Stimulated activated CD4-positive, alpha-beta T cell treated with anti-CD3 and anti-CD28 coated beads, Interleukin-1b, Interleukin-23, amount 100 ng/mL, for 48 hours (primary cell): ENCODE results near the gene ELOVL5.
"Not testable (repeated sequence)": the region's sequence is repeated elsewhere in the genome, so short reads cannot be mapped to it uniquely, and the experiment has no call there.

Source experiments
- DNase-seq: peaks from one replicate; pipeline ENCODE4 v3.0.0-alpha.2; 2020

The ELOVL5 gene

GRCh38 chr6:53327017-53327395, 21.7 kb downstream of the ELOVL5 start:
- DNase-seq = no peak

GRCh38 chr6:53326372-53327016, 22.3 kb downstream of the ELOVL5 start:
- peak; percentile 43 for DNase-seq

- DNase-seq = no peak
Measured at GRCh38 chr6:53325785-53326184, 23.0 kb downstream of the ELOVL5 start.

- no peak for DNase-seq
Measured at GRCh38 chr6:53322188-53323029, 26.3 kb downstream of the ELOVL5 start.

GRCh38 chr6:53321701-53322100, 27.0 kb downstream of the ELOVL5 start:
- no peak for DNase-seq

GRCh38 chr6:53320964-53321363, 27.8 kb downstream of the ELOVL5 start:
- DNase-seq = no peak

- no peak for DNase-seq
Measured at GRCh38 chr6:53318429-53318828, 30.3 kb downstream of the ELOVL5 start.

GRCh38 chr6:53317861-53318260, 30.9 kb downstream of the ELOVL5 start:
- DNase-seq = no peak

- not testable (repeated sequence) for DNase-seq
Measured at GRCh38 chr6:53317299-53317698, 31.5 kb downstream of the ELOVL5 start.

- DNase-seq = no peak
Measured at GRCh38 chr6:53316142-53316541, 32.6 kb downstream of the ELOVL5 start.

GRCh38 chr6:53315086-53315724, 33.5 kb downstream of the ELOVL5 start:
- DNase-seq = no peak

- DNase-seq = no peak
Measured at GRCh38 chr6:53313784-53314400, 34.9 kb downstream of the ELOVL5 start.

GRCh38 chr6:53312355-53312754, 36.4 kb downstream of the ELOVL5 start:
- no peak for DNase-seq

GRCh38 chr6:53311586-53311935, 37.2 kb downstream of the ELOVL5 start:
- no peak for DNase-seq

GRCh38 chr6:53310771-53311585, 37.8 kb downstream of the ELOVL5 start:
- no peak for DNase-seq

- DNase-seq = no peak
Measured at GRCh38 chr6:53309901-53310300, 38.8 kb downstream of the ELOVL5 start.

- no peak for DNase-seq
Measured at GRCh38 chr6:53309059-53309900, 39.5 kb downstream of the ELOVL5 start.

GRCh38 chr6:53306819-53307347, 41.9 kb downstream of the ELOVL5 start:
- peak; percentile 54 for DNase-seq

GRCh38 chr6:53306217-53306616, 42.5 kb downstream of the ELOVL5 start:
- not testable (repeated sequence) for DNase-seq

- not testable (repeated sequence) for DNase-seq
Measured at GRCh38 chr6:53305506-53306005, 43.2 kb downstream of the ELOVL5 start.

GRCh38 chr6:53304953-53305352, 43.8 kb downstream of the ELOVL5 start:
- not testable (repeated sequence) for DNase-seq
